Mononuclear cell (primary cell): ENCODE measurements around the gene CMPK1. TPM values are rescaled to one million over a fixed set of nuclear protein-coding genes. Genes with fewer than 3 reads are reported as not detected.

Source experiments
- H3K27me3 ChIP-seq: 2 replicates; pipeline ENCODE4 v1.6.0; 2011; ENCODE audit warnings: low read length, control low read depth; ENCODE audit not compliant: insufficient read depth
- H3K4me1 ChIP-seq: 2 replicates; pipeline ENCODE4 v1.5.1; 2011; ENCODE audit warnings: mild to moderate bottlenecking, low read length, control low read depth; ENCODE audit not compliant: insufficient read depth
- H3K4me3 ChIP-seq: 2 replicates; pipeline ENCODE4 v1.5.1; 2011; ENCODE audit warnings: mild to moderate bottlenecking, low read length, moderate library complexity
- H3K9me3 ChIP-seq: 2 replicates; pipeline ENCODE4 v1.5.1; 2011; ENCODE audit warnings: low read depth, mild to moderate bottlenecking, control low read depth, low read length
- total RNA-seq: library from RNA; depleted of rRNA; stranded (reverse); fragments of >200 nt; gene quantifications from one replicate; pipeline ENCODE4 v1.2.3, GENCODE V29; 2012

CMPK1 gene
- total RNA-seq, 1 donor: 161 TPM

DNA sequence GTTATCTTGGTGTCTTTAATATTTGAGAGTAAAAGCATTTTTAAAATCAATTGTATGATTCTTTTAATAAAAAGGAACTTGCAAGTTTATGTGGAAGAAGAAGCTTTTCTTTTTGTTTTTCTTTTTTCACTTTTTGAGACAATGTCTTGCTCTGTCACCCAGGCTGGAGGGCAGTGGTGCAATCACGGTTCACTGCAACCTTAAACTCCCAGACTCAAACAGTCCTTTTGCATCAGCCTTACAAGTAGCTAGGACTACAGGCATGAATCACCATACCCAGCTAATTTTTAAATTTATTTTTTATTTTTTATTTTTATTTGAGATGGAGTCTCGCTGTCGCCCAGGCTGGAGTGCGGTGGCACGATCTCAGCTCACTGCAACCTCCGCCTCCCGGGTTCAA, 34.1 kb downstream of the CMPK1 start:
- H3K4me1 ChIP-seq: no peaks in the 10 kb centered on the region
- H3K9me3 ChIP-seq: no peaks in the 10 kb centered on the region
- H3K4me3 ChIP-seq: no peak overlapping the region
- no peaks in the 10 kb centered on the region for H3K27me3 ChIP-seq

DNA sequence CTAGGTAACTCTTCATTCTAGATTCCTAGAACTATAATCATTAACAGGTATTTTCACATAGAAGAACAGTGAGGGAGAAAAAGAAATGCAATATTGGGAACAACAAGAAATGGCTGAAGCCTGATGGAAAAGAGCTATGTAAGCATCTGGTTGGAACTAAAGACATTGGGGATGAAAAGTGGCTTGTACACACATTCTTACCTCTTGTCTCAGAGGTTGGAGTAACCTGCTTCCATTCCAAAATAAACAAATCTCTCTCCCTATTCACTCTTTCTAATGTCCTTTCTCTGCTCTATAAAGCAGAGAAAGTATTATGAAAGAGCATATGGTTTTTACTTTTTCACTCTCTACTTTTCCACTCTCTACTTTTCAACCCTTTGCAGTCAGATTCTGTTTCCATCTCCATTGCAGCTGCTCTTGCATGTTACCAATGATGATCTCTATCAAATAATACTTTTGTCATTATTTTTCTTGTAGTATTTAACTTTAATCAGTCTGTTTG, 37.5 kb downstream of the CMPK1 start:
- H3K4me3 ChIP-seq: no peak overlapping the region
- H3K4me1 ChIP-seq: no peaks in the 10 kb centered on the region
- H3K9me3 ChIP-seq: no peaks in the 10 kb centered on the region
- no peaks in the 10 kb centered on the region for H3K27me3 ChIP-seq

DNA sequence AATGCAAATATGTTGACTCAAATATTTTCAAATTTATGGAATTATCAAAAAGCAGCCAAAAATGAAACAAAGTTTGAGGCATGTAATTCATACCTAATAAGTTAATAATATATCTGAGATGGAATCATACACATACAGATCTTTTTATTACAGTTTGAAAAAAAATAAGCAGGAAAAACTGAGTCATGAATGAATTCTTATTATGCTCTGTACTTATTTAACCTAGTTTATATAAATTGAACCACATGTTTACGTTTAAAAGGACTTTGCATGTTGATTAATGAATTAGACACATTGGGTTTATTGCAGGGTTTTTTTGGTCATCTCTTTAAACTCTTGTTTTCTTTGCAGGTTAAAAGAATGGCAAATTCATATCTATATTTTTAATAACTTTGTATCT, 40.9 kb downstream of the CMPK1 start:
- H3K9me3 ChIP-seq: no peaks in the 10 kb centered on the region
- H3K27me3 ChIP-seq: no peaks in the 10 kb centered on the region
- no peak overlapping the region for H3K4me3 ChIP-seq
- H3K4me1 ChIP-seq: no peaks in the 10 kb centered on the region

DNA sequence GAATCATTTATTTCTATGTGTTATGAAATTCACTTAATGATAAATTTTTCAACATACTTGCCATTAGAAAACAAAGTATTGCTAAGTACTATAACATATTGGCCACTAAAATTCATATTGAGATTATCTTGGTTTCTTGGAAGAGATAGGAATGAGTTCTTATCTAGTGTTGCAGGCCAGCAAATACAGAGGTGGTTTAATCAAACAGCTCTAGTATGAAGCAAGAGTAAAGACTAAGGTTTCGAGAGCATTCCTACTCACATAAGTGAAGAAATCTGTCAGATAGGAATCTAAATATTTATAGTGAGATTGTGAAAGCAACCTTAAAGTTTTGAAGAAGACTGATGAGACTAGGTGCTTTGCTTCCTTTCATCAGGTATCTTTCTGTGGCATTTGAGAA, 44.6 kb downstream of the CMPK1 start:
- no peaks in the 10 kb centered on the region for H3K9me3 ChIP-seq
- H3K27me3 ChIP-seq: no peaks in the 10 kb centered on the region
- H3K4me1 ChIP-seq: no peaks in the 10 kb centered on the region
- no peak overlapping the region for H3K4me3 ChIP-seq

DNA sequence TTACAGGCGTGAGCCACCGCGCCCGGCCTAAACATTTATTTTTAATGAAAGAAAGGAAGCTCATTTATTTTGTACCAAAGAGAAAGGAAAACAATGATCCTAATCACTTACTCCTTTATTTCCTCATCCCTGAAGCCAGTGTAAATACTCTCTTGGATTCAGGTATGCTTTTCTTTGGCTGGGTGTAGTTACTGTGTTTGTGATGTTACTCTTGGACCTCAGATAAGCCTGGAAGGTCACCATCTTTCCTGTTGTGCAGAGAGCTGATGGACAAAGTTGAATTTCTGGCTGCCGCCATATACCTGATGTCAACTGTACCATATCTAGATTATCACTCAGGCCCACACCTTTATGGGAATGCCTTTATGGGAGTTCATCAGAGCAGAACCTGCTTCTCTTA, 47.1 kb downstream of the CMPK1 start:
- H3K4me3 ChIP-seq: no peak overlapping the region
- no peaks in the 10 kb centered on the region for H3K27me3 ChIP-seq
- H3K9me3 ChIP-seq: no peaks in the 10 kb centered on the region
- H3K4me1 ChIP-seq: no peaks in the 10 kb centered on the region

DNA sequence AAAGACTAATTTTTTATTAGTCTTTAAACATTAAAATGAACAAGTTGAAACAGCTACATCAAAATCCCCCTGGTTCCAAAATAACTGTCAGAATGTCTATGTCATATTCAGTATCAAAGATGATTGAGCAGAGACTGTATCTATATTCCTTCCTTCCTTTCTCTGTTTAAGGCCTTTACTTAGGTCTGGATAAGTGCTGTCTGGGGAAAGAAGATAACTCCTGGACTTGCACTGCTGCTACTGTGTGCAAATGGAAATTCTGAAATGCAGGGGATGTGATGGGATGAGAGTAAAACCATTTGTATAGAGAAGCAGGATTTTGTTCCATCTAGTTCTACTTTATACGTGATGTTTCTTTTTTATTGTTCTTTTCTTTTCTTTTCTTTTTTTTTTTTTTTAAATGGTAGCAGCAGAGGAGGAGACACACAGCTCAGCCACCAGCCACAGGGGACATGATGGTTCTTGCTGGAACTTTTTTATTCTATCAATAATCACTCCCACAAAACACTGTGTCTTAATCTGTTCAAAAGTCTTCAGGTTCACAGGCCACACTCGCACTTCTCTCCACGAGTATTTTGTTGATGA, 48.9 kb downstream of the CMPK1 start:
- Histone ChIP-seq H3K4me1 (no peaks in the 10 kb centered on the region), H3K4me3 (no peak overlapping the region), H3K9me3 (no peaks in the 10 kb centered on the region), H3K27me3 (no peaks in the 10 kb centered on the region)

DNA sequence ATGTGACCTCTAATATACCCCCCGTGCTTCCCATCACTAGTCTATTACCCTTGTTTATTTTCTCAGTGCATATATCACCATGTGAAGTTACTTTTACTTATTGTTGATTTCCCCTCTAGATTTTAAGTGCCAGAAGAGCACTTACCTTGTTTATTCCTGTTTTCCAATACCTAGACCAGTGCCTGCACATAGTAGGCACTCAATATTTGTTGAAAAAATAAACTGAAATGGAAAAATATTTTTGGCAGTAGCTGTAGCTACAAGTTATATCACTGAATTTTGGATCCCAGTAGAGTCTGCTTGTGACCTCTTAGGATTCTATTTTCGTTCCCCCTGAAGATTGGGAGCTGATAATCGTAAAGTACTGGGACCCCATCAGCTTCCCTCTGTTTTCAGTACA, 50.5 kb downstream of the CMPK1 start:
- Histone ChIP-seq H3K4me3 (no peak overlapping the region), H3K27me3 (no peaks in the 10 kb centered on the region), H3K4me1 (no peaks in the 10 kb centered on the region), H3K9me3 (no peaks in the 10 kb centered on the region)

DNA sequence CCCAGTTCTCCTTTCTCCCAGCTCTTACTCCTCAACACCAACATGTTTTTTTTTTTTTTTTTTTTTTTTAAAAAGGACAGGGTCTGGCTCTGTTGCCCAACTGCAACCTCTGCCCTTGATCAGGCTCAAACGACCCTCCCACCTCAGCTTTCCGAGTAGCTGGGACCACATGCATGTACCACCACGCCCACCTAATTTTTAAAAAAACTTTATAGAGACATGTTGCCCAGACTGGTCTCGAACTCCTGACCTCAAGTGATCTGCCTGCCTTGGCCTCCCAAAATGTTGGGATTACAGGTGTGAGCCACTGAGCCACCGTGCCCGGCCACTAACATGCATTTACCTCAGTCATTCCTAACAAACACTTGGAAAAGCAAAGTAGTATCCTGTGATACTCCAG, 51.4 kb downstream of the CMPK1 start:
- no peaks in the 10 kb centered on the region for H3K9me3 ChIP-seq
- no peaks in the 10 kb centered on the region for H3K27me3 ChIP-seq
- H3K4me3 ChIP-seq: no peak overlapping the region
- no peaks in the 10 kb centered on the region for H3K4me1 ChIP-seq

DNA sequence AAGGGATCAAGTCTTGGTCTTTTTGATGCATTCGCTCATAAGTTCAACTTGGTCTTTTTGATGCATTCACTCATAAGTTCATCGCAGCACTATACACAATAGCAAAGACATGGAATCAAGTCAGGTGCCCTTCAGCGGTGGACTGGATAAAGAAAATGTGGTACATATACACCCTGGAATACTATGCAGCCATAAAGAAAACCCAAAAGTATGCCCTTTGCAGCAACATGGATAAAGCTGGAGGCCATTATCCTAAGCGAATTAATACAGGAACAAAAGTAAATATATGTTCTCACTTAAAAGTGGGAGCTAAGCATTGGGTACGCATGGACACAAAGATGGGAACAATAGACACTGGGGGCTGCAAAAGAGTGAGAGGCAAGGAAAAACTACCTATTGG, 52.7 kb downstream of the CMPK1 start:
- Histone ChIP-seq H3K4me3 (no peak overlapping the region), H3K27me3 (no peaks in the 10 kb centered on the region), H3K4me1 (no peaks in the 10 kb centered on the region), H3K9me3 (no peaks in the 10 kb centered on the region)

DNA sequence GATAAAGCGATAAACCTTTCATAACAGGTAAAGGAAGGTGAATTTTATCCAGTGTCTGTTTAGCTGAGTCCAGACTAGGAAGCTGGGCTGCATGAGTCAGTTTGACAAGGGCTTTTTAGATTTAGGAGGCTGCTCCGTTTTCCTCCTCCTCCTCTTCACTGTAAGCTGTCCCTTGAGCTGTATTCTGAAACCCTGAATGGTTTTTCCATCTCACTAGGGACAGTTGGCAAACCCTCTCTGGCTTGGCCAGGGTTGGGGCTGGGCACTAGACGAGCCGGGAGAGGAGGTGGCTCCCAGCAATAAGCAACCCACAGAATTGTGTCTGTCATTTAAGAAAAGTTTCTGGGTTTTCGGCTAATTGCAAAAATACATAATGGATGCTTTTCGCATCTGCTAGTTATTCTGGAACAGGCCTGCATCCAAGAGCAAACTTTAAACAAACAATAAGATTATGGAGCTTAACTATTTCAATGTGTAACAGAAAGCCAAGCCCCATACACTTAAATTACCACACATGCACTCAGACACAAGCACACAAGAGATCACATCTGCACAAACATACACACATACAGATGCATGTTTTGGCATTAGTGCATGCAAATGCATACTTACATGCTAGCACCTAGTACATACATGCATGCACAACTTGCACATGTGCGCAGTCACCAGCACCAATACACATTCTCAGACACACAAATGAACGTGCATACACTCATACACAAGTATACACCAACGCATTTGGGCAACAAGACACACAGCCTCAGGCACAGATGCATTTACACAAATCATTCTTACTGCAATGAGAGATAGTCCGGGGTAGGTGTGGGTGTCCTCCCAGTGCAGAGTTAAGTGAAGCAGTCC, 54.7 kb downstream of the CMPK1 start:
- H3K4me1 ChIP-seq: no peaks in the 10 kb centered on the region
- no peaks in the 10 kb centered on the region for H3K27me3 ChIP-seq
- no peak overlapping the region for H3K4me3 ChIP-seq
- H3K9me3 ChIP-seq: no peaks in the 10 kb centered on the region

DNA sequence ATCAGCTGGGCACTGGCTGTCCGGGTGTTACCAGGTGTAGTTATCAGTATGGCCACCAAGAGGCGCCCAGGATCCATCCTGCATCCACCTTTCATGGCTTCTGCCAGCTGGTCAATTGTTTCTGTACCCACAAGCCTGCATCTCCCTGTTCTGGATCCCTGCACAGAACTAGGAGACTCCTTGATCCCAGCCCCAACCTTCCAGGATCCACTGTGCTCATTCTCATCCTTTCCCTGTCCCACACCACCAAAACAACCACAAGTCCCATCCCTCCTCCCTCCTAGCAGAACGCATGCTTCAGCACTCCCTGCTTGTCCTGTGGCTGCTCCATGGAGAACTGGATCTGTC, 55.3 kb downstream of the CMPK1 start:
- Histone ChIP-seq H3K27me3 (no peaks in the 10 kb centered on the region), H3K9me3 (no peaks in the 10 kb centered on the region), H3K4me1 (no peaks in the 10 kb centered on the region), H3K4me3 (no peak overlapping the region)

DNA sequence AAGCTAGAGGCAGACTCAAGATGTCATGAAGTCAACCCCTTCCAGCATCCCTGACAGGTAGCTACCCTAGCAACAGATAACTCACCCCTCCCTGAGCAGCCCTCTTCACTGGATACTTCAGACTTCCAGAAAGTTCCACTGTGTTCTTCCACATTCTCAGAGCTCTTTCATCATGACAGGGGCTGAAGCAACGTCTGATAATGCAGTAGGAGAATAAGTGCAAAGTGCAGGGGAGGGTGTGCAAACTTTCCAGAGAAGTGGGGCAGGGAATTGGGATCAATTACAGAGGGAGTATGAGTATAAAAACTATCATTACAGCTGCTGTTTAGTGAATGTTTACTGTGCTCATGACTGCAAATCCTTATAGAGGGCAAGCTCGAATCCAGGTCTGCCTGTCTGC, 56.1 kb downstream of the CMPK1 start:
- H3K4me1 ChIP-seq: no peaks in the 10 kb centered on the region
- H3K4me3 ChIP-seq: no peak overlapping the region
- H3K27me3 ChIP-seq: no peaks in the 10 kb centered on the region
- H3K9me3 ChIP-seq: no peaks in the 10 kb centered on the region

DNA sequence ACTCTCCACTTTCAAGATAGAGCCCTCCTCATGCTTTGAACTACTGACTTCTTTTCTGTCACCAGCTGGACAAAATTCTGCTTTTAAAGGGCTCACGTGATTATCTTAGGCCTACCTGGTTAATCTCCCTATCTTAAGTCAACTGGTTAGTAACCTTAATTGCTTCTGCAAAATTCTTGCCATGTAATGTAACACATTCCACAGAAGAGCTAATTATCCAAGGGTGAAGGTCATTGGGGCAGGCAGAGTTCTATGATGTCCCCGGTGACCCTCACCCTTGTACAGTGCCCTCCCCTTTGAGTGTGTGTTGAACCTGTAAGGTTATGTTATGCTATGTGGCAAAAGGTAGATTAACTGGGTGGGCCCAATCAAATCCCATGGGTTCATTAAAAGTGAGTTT, 57.3 kb downstream of the CMPK1 start:
- Histone ChIP-seq H3K4me1 (no peaks in the 10 kb centered on the region), H3K9me3 (no peaks in the 10 kb centered on the region), H3K27me3 (no peaks in the 10 kb centered on the region), H3K4me3 (no peak overlapping the region)

DNA sequence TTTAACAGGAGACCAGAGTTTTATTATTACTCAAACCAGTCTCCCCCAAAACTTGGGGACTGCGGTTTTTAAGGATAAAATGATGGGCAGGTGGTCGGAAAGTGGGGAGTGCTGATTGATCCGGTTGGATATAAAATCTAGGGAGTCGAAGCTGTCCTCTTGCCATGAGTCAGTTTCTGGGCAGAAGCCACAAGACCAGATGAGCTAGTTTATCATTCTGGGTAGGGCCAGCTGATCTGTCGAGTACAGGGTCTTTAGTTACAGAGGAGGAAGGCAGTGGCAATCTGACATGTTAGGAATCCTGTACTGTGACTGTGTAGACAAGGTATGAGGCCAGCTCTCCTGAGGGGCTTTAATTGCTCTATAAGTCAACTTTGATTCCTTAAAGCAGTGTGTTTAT, 59.6 kb downstream of the CMPK1 start:
- Histone ChIP-seq H3K27me3 (peaks cover 2% of the 10 kb centered on the region), H3K9me3 (no peaks in the 10 kb centered on the region), H3K4me1 (no peaks in the 10 kb centered on the region), H3K4me3 (no peak overlapping the region)

DNA sequence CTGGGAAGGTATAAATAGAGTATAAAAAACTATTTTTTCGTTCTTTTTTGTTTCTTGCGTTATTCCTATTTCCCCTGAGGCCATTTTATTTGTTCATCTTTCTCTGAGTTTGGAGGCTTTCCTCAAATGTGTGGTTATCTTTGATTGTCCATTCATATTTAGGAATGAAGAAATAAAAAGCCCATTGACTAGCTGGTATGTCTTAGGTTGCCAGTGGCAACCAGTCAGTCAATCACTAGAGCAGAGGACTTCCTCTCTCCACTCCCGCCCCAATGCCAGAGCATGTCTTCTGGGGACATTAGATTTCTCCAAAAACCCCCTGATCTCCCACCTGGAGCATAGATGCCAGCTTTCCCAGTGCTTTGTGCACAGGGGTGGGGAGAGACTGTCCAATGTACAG, 61.8 kb downstream of the CMPK1 start:
- Histone ChIP-seq H3K4me3 (no peak overlapping the region), H3K4me1 (no peaks in the 10 kb centered on the region), H3K9me3 (no peaks in the 10 kb centered on the region), H3K27me3 (peaks cover 2% of the 10 kb centered on the region)

DNA sequence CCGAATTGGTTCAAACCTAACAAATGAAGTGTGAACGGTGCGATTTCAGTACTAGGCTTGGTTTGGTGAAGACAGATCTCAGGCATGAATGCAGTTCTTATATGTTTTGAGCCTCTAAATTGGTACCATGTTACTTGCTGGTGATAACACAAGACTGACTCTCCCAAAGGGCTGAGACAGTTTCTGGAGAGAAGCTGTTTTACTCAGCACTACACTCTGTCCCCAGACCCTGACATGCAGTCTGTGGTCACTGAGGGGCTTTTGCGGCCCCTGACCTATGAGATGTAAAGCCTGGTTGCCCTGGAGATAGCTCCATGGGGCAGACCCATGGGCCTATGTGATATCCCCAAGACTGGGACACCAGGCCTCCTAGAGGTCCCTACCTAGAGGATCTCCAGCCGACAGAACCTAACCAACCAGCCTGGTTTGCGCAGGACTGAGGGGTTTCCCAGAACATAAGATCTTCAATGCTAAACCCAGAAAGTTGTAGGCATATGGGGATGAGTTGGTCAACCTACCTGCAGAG, 63.1 kb downstream of the CMPK1 start:
- H3K4me3 ChIP-seq: no peak overlapping the region

More for the DNA sequence above, 63.1 kb downstream of the CMPK1 start:
- Histone ChIP-seq H3K27me3 (peaks cover 2% of the 10 kb centered on the region), H3K9me3 (no peaks in the 10 kb centered on the region), H3K4me1 (no peaks in the 10 kb centered on the region)
